Transverse colon (tissue), 4 donors: ENCODE data around the gene CCN2.
"Not testable (repeated sequence)": the region's sequence is repeated elsewhere in the genome, so short reads cannot be mapped to it uniquely, and the experiment has no call there.

Source experiments
- EP300 ChIP-seq: sonication (generic); formaldehyde crosslinking; IDR thresholded peaks from one replicate; pipeline ENCODE4 v1.6.1; 2017; ENCODE audit warnings: antibody characterized with exemption, low read depth
- POLR2A ChIP-seq: fragments of 450-650 bp; IDR thresholded peaks from one replicate; pipeline ENCODE4 v1.6.1; 2016; ENCODE audit warnings: antibody characterized with exemption, mild to moderate bottlenecking, moderate library complexity
- POLR2AphosphoS5 ChIP-seq, 3 donors: sonication (generic); formaldehyde crosslinking; IDR thresholded peaks; one replicate each; pipeline ENCODE4 v1.6.1; 2016; ENCODE audit warnings: antibody characterized with exemption in 3 of 3
- TF ChIP-seq, protein P1 (sequence below), 5 experiments: fragments of 200-600 bp in 3 of 5; fragments of 450-650 bp in 2 of 5; sonication (generic) in 3 of 5; IDR thresholded peaks; 1 replicate in 2 of 5; 2 replicates in 3 of 5; pipeline ENCODE4 v1.5.1; 2016 to 2017; ENCODE audit warnings: antibody characterized with exemption in 5 of 5, inconsistent platforms in 3 of 5, mild to moderate bottlenecking in 2 of 5, moderate library complexity in 1 of 5

DNA sequence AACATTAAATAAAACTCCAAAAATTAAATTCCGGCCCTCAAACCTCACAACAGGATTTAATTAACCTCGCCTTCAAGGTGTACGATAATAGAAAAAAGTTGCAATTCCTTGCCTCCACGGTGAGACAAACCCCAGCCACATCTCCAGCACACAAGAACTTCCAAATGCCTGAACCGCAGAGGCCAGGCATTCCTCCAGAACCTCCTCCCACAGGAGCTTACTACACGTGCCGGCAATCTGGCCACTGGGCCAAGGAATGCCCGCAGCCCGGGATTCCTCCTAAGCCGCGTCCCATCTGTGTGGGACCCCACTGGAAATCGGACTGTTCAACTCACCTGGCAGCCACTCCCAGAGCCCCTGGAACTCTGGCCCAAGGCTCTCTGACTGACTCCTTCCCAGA, 47.4 kb downstream of the CCN2 start:
- TF ChIP-seq, protein P1, sequence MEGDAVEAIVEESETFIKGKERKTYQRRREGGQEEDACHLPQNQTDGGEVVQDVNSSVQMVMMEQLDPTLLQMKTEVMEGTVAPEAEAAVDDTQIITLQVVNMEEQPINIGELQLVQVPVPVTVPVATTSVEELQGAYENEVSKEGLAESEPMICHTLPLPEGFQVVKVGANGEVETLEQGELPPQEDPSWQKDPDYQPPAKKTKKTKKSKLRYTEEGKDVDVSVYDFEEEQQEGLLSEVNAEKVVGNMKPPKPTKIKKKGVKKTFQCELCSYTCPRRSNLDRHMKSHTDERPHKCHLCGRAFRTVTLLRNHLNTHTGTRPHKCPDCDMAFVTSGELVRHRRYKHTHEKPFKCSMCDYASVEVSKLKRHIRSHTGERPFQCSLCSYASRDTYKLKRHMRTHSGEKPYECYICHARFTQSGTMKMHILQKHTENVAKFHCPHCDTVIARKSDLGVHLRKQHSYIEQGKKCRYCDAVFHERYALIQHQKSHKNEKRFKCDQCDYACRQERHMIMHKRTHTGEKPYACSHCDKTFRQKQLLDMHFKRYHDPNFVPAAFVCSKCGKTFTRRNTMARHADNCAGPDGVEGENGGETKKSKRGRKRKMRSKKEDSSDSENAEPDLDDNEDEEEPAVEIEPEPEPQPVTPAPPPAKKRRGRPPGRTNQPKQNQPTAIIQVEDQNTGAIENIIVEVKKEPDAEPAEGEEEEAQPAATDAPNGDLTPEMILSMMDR (IDR thresholded peaks at IDR 0.05) = not testable (repeated sequence)
- not testable (repeated sequence) for TF ChIP-seq POLR2A; POLR2AphosphoS5 (IDR thresholded peaks at IDR 0.05); EP300
